Neural progenitor cell (in vitro differentiated cells): Measurements from ENCODE around the gene RBBP9. TPM values are rescaled to one million over a fixed set of nuclear protein-coding genes. Genes with fewer than 3 reads are reported as not detected.

Experiments used
- DNase-seq: peaks from one replicate; pipeline ENCODE4 v3.0.0-alpha.2; 2016; ENCODE audit warnings: low spot score
- H2AFZ ChIP-seq: fragments of 200-600 bp; sonication (generic); replicated peaks from 2 replicates; pipeline ENCODE4 v1.6.1; 2016; ENCODE audit warnings: antibody characterized with exemption
- H3F3A ChIP-seq: fragments of 200-600 bp; sonication (generic); 2 replicates; pipeline ENCODE4 v1.6.1; 2016; ENCODE audit warnings: antibody characterized with exemption, low read depth
- H3K27ac ChIP-seq: fragments of 200-600 bp; sonication (generic); 2 replicates; pipeline ENCODE4 v1.5.1; 2016; ENCODE audit warnings: mild to moderate bottlenecking
- H3K27me3 ChIP-seq: fragments of 200-600 bp; sonication (generic); 2 replicates; pipeline ENCODE4 v1.6.1; 2016; ENCODE audit warnings: mild to moderate bottlenecking, moderate library complexity
- H3K36me3 ChIP-seq: fragments of 200-600 bp; sonication (generic); 2 replicates; pipeline ENCODE4 v1.5.1; 2016
- H3K4me1 ChIP-seq: fragments of 200-600 bp; sonication (generic); 2 replicates; pipeline ENCODE4 v1.6.1; 2016; ENCODE audit warnings: mixed run types
- H3K4me2 ChIP-seq: fragments of 200-600 bp; sonication (generic); 2 replicates; pipeline ENCODE4 v1.6.1; 2016
- H3K4me3 ChIP-seq: fragments of 200-600 bp; sonication (generic); 2 replicates; pipeline ENCODE4 v1.5.1; 2016
- H3K79me2 ChIP-seq: fragments of 200-600 bp; sonication (generic); 2 replicates; pipeline ENCODE4 v1.6.1; 2016; ENCODE audit warnings: low read depth
- H3K9ac ChIP-seq: fragments of 200-600 bp; sonication (generic); 2 replicates; pipeline ENCODE4 v1.6.1; 2016
- H3K9me3 ChIP-seq: fragments of 200-600 bp; sonication (generic); 2 replicates; pipeline ENCODE4 v1.5.1; 2016; ENCODE audit warnings: low read depth
- H4K20me1 ChIP-seq: fragments of 200-600 bp; sonication (generic); 2 replicates; pipeline ENCODE4 v1.6.1; 2016; ENCODE audit warnings: low read depth
- H3K27ac Mint-ChIP-seq: 3 replicates; pipeline ENCODE4 v1.8.0; 2021; ENCODE audit warnings: mixed read lengths
- H3K27me3 Mint-ChIP-seq: 2 replicates; pipeline ENCODE4 v1.8.0; 2022; ENCODE audit warnings: low read depth, mild to moderate bottlenecking, inconsistent platforms, moderate library complexity, mixed read lengths; ENCODE audit not compliant: insufficient read depth
- H3K36me3 Mint-ChIP-seq: 3 replicates; pipeline ENCODE4 v1.8.0; 2021; ENCODE audit warnings: mixed read lengths
- H3K4me1 Mint-ChIP-seq: 3 replicates; pipeline ENCODE4 v1.8.0; 2021; ENCODE audit warnings: mixed read lengths
- H3K4me3 Mint-ChIP-seq: 3 replicates; pipeline ENCODE4 v1.8.0; 2021; ENCODE audit warnings: mild to moderate bottlenecking, moderate library complexity, mixed read lengths
- H3K9me3 Mint-ChIP-seq: 3 replicates; pipeline ENCODE4 v1.8.0; 2020; ENCODE audit warnings: mixed read lengths
- CTCF ChIP-seq: fragments of 200-600 bp; sonication (generic); IDR thresholded peaks from 2 replicates; pipeline ENCODE4 v1.5.1; 2017; ENCODE audit warnings: antibody characterized with exemption, mild to moderate bottlenecking
- EZH2 ChIP-seq: fragments of 200-600 bp; sonication (generic); IDR thresholded peaks from 2 replicates; pipeline ENCODE4 v1.6.1; 2017; ENCODE audit warnings: antibody characterized with exemption, mild to moderate bottlenecking, moderate library complexity
- EZH2phosphoT487 ChIP-seq: fragments of 200-600 bp; sonication (generic); IDR thresholded peaks from 2 replicates; pipeline ENCODE4 v1.6.1; 2017; ENCODE audit warnings: antibody characterized with exemption
- total RNA-seq: library from RNA; depleted of rRNA; stranded (reverse); fragments of >200 nt; gene quantifications from 2 replicates; pipeline ENCODE4 v1.2.3, GENCODE V29; 2015; ENCODE audit warnings: low replicate concordance

Gene RBBP9
- total RNA-seq, 1 donor from 2014 or later = 45.8 TPM

- TF ChIP-seq EZH2phosphoT487 (no peak), EZH2 (no peak), CTCF (no peak)
- H3K9me3 ChIP-seq = no peaks in the 10 kb centered on the region
- H3K9ac ChIP-seq = no peak overlapping the region
- H3F3A ChIP-seq = no peaks in the 10 kb centered on the region
- H2AFZ ChIP-seq = no peak overlapping the region
- H3K4me2 ChIP-seq = no peak overlapping the region
- H4K20me1 ChIP-seq = no peaks in the 10 kb centered on the region
- no peaks in the 10 kb centered on the region for H3K27me3 ChIP-seq
- Mint-ChIP-seq H3K27ac (no peak overlapping the region), H3K36me3 (peaks cover 27% of the 10 kb centered on the region), H3K4me1 (no peaks in the 10 kb centered on the region), H3K4me3 (no peak overlapping the region), H3K9me3 (no peaks in the 10 kb centered on the region), H3K27me3 (peaks cover 2% of the 10 kb centered on the region)
- H3K4me3 ChIP-seq = no peak overlapping the region
- DNase-seq = no peak
- no peak overlapping the region for H3K27ac ChIP-seq
- no peaks in the 10 kb centered on the region for H3K36me3 ChIP-seq
- no peaks in the 10 kb centered on the region for H3K4me1 ChIP-seq
- no peaks in the 10 kb centered on the region for H3K79me2 ChIP-seq
Measured at GRCh38 chr20:18543216-18543615, 46.2 kb upstream of the RBBP9 start.

GRCh38 chr20:18541741-18542140 lies 44.7 kb upstream of the RBBP9 start:
- no peaks in the 10 kb centered on the region for H3F3A ChIP-seq
- no peak for DNase-seq
- Mint-ChIP-seq H3K27ac (no peak overlapping the region), H3K4me1 (no peaks in the 10 kb centered on the region), H3K36me3 (peaks cover 25% of the 10 kb centered on the region), H3K27me3 (peaks cover 2% of the 10 kb centered on the region), H3K4me3 (no peak overlapping the region), H3K9me3 (no peaks in the 10 kb centered on the region)
- no peak overlapping the region for H3K27ac ChIP-seq
- H3K9ac ChIP-seq = no peak overlapping the region
- H3K4me1 ChIP-seq = no peaks in the 10 kb centered on the region
- H4K20me1 ChIP-seq = no peaks in the 10 kb centered on the region
- H3K4me2 ChIP-seq = no peak overlapping the region
- H3K36me3 ChIP-seq = no peaks in the 10 kb centered on the region
- no peak for TF ChIP-seq EZH2phosphoT487
- TF ChIP-seq EZH2 = no peak
- TF ChIP-seq CTCF = no peak
- no peaks in the 10 kb centered on the region for H3K9me3 ChIP-seq
- no peak overlapping the region for H3K4me3 ChIP-seq
- H2AFZ ChIP-seq = no peak overlapping the region
- no peaks in the 10 kb centered on the region for H3K27me3 ChIP-seq
- no peaks in the 10 kb centered on the region for H3K79me2 ChIP-seq

- H2AFZ ChIP-seq = no peak overlapping the region
- H3K9me3 ChIP-seq = no peaks in the 10 kb centered on the region
- H3K27me3 ChIP-seq = no peaks in the 10 kb centered on the region
- H3K9ac ChIP-seq = no peak overlapping the region
- no peak for TF ChIP-seq EZH2
- TF ChIP-seq EZH2phosphoT487 = no peak
- no peak for TF ChIP-seq CTCF
- no peaks in the 10 kb centered on the region for H3K9me3 Mint-ChIP-seq
- no peak overlapping the region for H3K27ac ChIP-seq
- H3K36me3 Mint-ChIP-seq = peaks cover 29% of the 10 kb centered on the region
- H3K4me1 ChIP-seq = no peaks in the 10 kb centered on the region
- H3K27me3 Mint-ChIP-seq = no peaks in the 10 kb centered on the region
- H3K4me2 ChIP-seq = no peak overlapping the region
- H3K27ac Mint-ChIP-seq = no peak overlapping the region
- H3K36me3 ChIP-seq = peaks cover 9% of the 10 kb centered on the region
- H3K4me1 Mint-ChIP-seq = no peaks in the 10 kb centered on the region
- H3K79me2 ChIP-seq = no peaks in the 10 kb centered on the region
- DNase-seq = no peak
- H3F3A ChIP-seq = no peaks in the 10 kb centered on the region
- H3K4me3 Mint-ChIP-seq = no peak overlapping the region
- no peaks in the 10 kb centered on the region for H4K20me1 ChIP-seq
- no peak overlapping the region for H3K4me3 ChIP-seq
Measured at GRCh38 chr20:18537651-18538050, 40.6 kb upstream of the RBBP9 start.
